GM23338 (cell line): ENCODE data around the gene KIAA1217. TPM values are rescaled to one million over a fixed set of nuclear protein-coding genes. Genes with fewer than 3 reads are reported as not detected.

Experiments
- ATAC-seq: fragments of 200-7000 bp; cut with Tn5 transposase; 3 replicates; pipeline ENCODE4 v1.9.1; 2020
- DNase-seq: peaks from one replicate; pipeline ENCODE4 v3.0.0-alpha.2; 2015; ENCODE audit warnings: low spot score
- H2AFZ ChIP-seq: fragments of 200-600 bp; sonication (generic); 2 replicates; pipeline ENCODE4 v1.8.0; 2016; ENCODE audit warnings: antibody characterized with exemption, mild to moderate bottlenecking, moderate library complexity
- H3F3A ChIP-seq: fragments of 200-600 bp; sonication (generic); replicated peaks from 2 replicates; pipeline ENCODE4 v1.8.0; 2017; ENCODE audit warnings: antibody characterized with exemption, mixed run types, low read depth
- H3K27ac ChIP-seq: fragments of 200-600 bp; sonication (generic); 2 replicates; pipeline ENCODE4 v1.6.1; 2016; ENCODE audit warnings: low read depth
- H3K27me3 ChIP-seq: fragments of 200-600 bp; sonication (generic); 2 replicates; pipeline ENCODE4 v1.8.0; 2016; ENCODE audit warnings: mild to moderate bottlenecking, mixed run types, moderate library complexity; ENCODE audit not compliant: insufficient read depth
- H3K36me3 ChIP-seq: fragments of 200-600 bp; sonication (generic); 2 replicates; pipeline ENCODE4 v1.8.0; 2016; ENCODE audit warnings: mild to moderate bottlenecking; ENCODE audit not compliant: insufficient read depth
- H3K4me1 ChIP-seq: fragments of 200-600 bp; sonication (generic); 2 replicates; pipeline ENCODE4 v1.8.0; 2016; ENCODE audit warnings: mild to moderate bottlenecking, moderate library complexity; ENCODE audit not compliant: insufficient read depth
- H3K4me2 ChIP-seq: fragments of 200-600 bp; sonication (generic); 2 replicates; pipeline ENCODE4 v1.7.1; 2017; ENCODE audit warnings: mixed run types
- H3K4me3 ChIP-seq: fragments of 200-600 bp; sonication (generic); 2 replicates; pipeline ENCODE4 v1.6.1; 2016; ENCODE audit warnings: mixed run types
- H3K79me2 ChIP-seq: fragments of 200-600 bp; sonication (generic); replicated peaks from 2 replicates; pipeline ENCODE4 v1.8.0; 2017; ENCODE audit warnings: mild to moderate bottlenecking; ENCODE audit not compliant: insufficient read depth
- H3K9me2 ChIP-seq: fragments of 200-600 bp; sonication (generic); 2 replicates; pipeline ENCODE4 v1.8.0; 2017; ENCODE audit not compliant: insufficient read depth
- H4K20me1 ChIP-seq: fragments of 200-600 bp; sonication (generic); replicated peaks from 2 replicates; pipeline ENCODE4 v1.8.0; 2017; ENCODE audit warnings: mild to moderate bottlenecking; ENCODE audit not compliant: insufficient read depth
- H3K27ac Mint-ChIP-seq: 2 replicates; pipeline ENCODE4 v1.8.0; 2020; ENCODE audit warnings: inconsistent platforms, mild to moderate bottlenecking, moderate library complexity, mixed read lengths
- H3K27me3 Mint-ChIP-seq: 3 replicates; pipeline ENCODE4 v1.8.0; 2022; ENCODE audit warnings: low read depth, mild to moderate bottlenecking, moderate library complexity, mixed read lengths, inconsistent platforms; ENCODE audit not compliant: insufficient read depth, poor library complexity
- H3K36me3 Mint-ChIP-seq: 3 replicates; pipeline ENCODE4 v1.8.0; 2021; ENCODE audit warnings: low read depth, mild to moderate bottlenecking, inconsistent platforms, moderate library complexity, mixed read lengths
- H3K4me1 Mint-ChIP-seq: 3 replicates; pipeline ENCODE4 v1.8.0; 2020; ENCODE audit warnings: mild to moderate bottlenecking, inconsistent platforms, mixed read lengths
- H3K4me3 Mint-ChIP-seq: 3 replicates; pipeline ENCODE4 v1.8.0; 2021; ENCODE audit warnings: moderate library complexity, mild to moderate bottlenecking, inconsistent platforms, mixed read lengths
- H3K9me3 Mint-ChIP-seq: 3 replicates; pipeline ENCODE4 v1.8.0; 2020; ENCODE audit warnings: moderate library complexity, mild to moderate bottlenecking, inconsistent platforms, mixed read lengths
- CTCF ChIP-seq, 2 experiments: fragments of 200-600 bp in 1 of 2; sonication (generic) in 1 of 2; conservative IDR thresholded peaks; 2 replicates each; pipeline versions ENCODE4 v1.5.1 to v1.6.1; 2016 to 2017; ENCODE audit warnings: antibody characterized with exemption in 2 of 2, low read depth in 2 of 2, mild to moderate bottlenecking in 2 of 2, moderate library complexity in 1 of 2
- EZH2 ChIP-seq: fragments of 200-600 bp; sonication (generic); IDR thresholded peaks from one replicate; pipeline ENCODE4 v1.8.0; 2017; ENCODE audit warnings: antibody characterized with exemption, mild to moderate bottlenecking, low read depth; ENCODE audit not compliant: unreplicated experiment
- EZH2phosphoT487 ChIP-seq: fragments of 200-600 bp; sonication (generic); IDR thresholded peaks from one replicate; pipeline ENCODE4 v1.8.1; 2018; ENCODE audit warnings: antibody characterized with exemption; ENCODE audit not compliant: unreplicated experiment
- POLR2AphosphoS5 ChIP-seq: IDR thresholded peaks from 2 replicates; pipeline ENCODE4 v1.6.1; 2016; ENCODE audit warnings: antibody characterized with exemption, low read depth
- REST ChIP-seq: IDR thresholded peaks from one replicate; pipeline ENCODE4 v1.6.1; 2018; ENCODE audit warnings: antibody characterized with exemption; ENCODE audit not compliant: unreplicated experiment
- ZNF331 ChIP-seq: fragments of 250-450 bp; sonication (Bioruptor Pico); IDR thresholded peaks from 2 replicates; pipeline ENCODE4 v1.5.0; 2020; ENCODE audit warnings: low read depth, mild to moderate bottlenecking, moderate library complexity
- ZNF462 ChIP-seq: fragments of 250-450 bp; sonication (Bioruptor Pico); IDR thresholded peaks from 2 replicates; pipeline ENCODE4 v1.5.0; 2020; ENCODE audit warnings: mild to moderate bottlenecking, moderate library complexity
- polyA plus RNA-seq: library from polyadenylated mRNA; unstranded; fragments of >200 nt; fragmentation: Nextera tagmentation; extraction: Ambion mirVana; gene quantifications from 2 replicates; pipeline ENCODE4 v1.2.1, GENCODE V29; 2016
- total RNA-seq: library from RNA; depleted of rRNA; stranded (reverse); fragments of >200 nt; shearing (Covaris generic); gene quantifications from 2 replicates; pipeline ENCODE4 v1.2.3, GENCODE V29; 2014

The KIAA1217 gene
- total and polyA plus RNA-seq, 2 experiments from 2014 or later = 6.4 to 9.1 TPM

- TF ChIP-seq POLR2AphosphoS5 = no peak
These were observed 133.0 kb downstream of the KIAA1217 start (continued) for GRCh38 chr10:24341897-24342296.

- DNase-seq = no peak
- H2AFZ ChIP-seq = no peak overlapping the region
- no peaks in the 10 kb centered on the region for H3K36me3 ChIP-seq
- H4K20me1 ChIP-seq = no peaks in the 10 kb centered on the region
- peaks cover 11% of the 10 kb centered on the region; the same call in 2 of the 3 replicates for H3K4me1 Mint-ChIP-seq
- no peak overlapping the region for H3K4me3 Mint-ChIP-seq
- H3K27me3 ChIP-seq = no peaks in the 10 kb centered on the region
- no peak overlapping the region for H3K4me3 ChIP-seq
- H3F3A ChIP-seq = no peaks in the 10 kb centered on the region
- no peaks in the 10 kb centered on the region for H3K27me3 Mint-ChIP-seq
- no peaks in the 10 kb centered on the region for H3K36me3 Mint-ChIP-seq
- no peaks in the 10 kb centered on the region for H3K9me3 Mint-ChIP-seq
- no peaks in the 10 kb centered on the region for H3K4me1 ChIP-seq
- H3K27ac ChIP-seq = no peak overlapping the region
- TF ChIP-seq ZNF331 (CRISPR knock-in tag) (no peak), POLR2AphosphoS5 (no peak)
- no peak for ATAC-seq
- H3K79me2 ChIP-seq = no peaks in the 10 kb centered on the region
- H3K4me2 ChIP-seq = no peak overlapping the region
- no peaks in the 10 kb centered on the region for H3K9me2 ChIP-seq
- H3K27ac Mint-ChIP-seq = no peak overlapping the region; the same call in 1 of the 2 replicates
These were observed 134.7 kb downstream of the KIAA1217 start for GRCh38 chr10:24343686-24344085.

GRCh38 chr10:24344279-24344678 lies 135.3 kb downstream of the KIAA1217 start:
- H3K27ac Mint-ChIP-seq = no peak overlapping the region
- no peak overlapping the region for H3K4me2 ChIP-seq
- H3F3A ChIP-seq = no peaks in the 10 kb centered on the region
- H3K27ac ChIP-seq = no peak overlapping the region
- no peaks in the 10 kb centered on the region for H3K27me3 ChIP-seq
- H3K4me3 Mint-ChIP-seq = no peak overlapping the region
- peaks cover 2% of the 10 kb centered on the region; the same call in 1 of the 2 replicates for H3K9me2 ChIP-seq
- no peaks in the 10 kb centered on the region for H3K27me3 Mint-ChIP-seq
- H4K20me1 ChIP-seq = no peaks in the 10 kb centered on the region
- H3K4me1 ChIP-seq = no peaks in the 10 kb centered on the region
- DNase-seq = no peak
- H2AFZ ChIP-seq = no peak overlapping the region
- ATAC-seq = no peak
- H3K36me3 Mint-ChIP-seq = no peaks in the 10 kb centered on the region
- no peaks in the 10 kb centered on the region for H3K79me2 ChIP-seq
- no peaks in the 10 kb centered on the region for H3K9me3 Mint-ChIP-seq
- no peak overlapping the region for H3K4me3 ChIP-seq
- H3K4me1 Mint-ChIP-seq = peaks cover 11% of the 10 kb centered on the region
- H3K36me3 ChIP-seq = no peaks in the 10 kb centered on the region
- TF ChIP-seq ZNF331 (CRISPR knock-in tag) (no peak), REST (no peak), POLR2AphosphoS5 (no peak), EZH2phosphoT487 (no peak), EZH2 (no peak), CTCF (conservative IDR thresholded peaks at IDR 0.05; ENCODE audit: low read depth in 2 of 2) (no peak), ZNF462 (CRISPR knock-in tag) (no peak)
